ENCODE results near the gene ATP2B2.

ATP2B2 gene

DNA sequence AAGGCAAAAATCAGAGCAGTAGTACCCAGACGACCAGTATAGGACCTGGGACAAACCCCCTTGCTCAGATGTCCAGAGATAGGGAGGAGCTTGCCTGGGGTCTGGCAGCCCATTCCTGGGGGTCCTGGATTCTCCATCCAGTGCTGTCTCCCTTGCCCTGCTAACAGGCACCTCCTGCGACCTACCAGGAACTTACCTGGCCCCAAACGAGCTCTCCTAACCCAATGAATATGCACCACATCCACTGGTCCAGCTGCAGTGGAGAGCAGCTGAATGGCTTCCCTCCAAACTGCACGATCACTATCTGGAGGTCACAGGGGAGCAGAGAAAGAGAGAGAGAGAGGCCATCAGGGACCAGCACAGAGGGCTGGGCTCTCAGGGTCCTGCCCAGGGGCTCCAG lies 165.3 kb downstream of the ATP2B2 start:
- DNase-seq = no peak

DNA sequence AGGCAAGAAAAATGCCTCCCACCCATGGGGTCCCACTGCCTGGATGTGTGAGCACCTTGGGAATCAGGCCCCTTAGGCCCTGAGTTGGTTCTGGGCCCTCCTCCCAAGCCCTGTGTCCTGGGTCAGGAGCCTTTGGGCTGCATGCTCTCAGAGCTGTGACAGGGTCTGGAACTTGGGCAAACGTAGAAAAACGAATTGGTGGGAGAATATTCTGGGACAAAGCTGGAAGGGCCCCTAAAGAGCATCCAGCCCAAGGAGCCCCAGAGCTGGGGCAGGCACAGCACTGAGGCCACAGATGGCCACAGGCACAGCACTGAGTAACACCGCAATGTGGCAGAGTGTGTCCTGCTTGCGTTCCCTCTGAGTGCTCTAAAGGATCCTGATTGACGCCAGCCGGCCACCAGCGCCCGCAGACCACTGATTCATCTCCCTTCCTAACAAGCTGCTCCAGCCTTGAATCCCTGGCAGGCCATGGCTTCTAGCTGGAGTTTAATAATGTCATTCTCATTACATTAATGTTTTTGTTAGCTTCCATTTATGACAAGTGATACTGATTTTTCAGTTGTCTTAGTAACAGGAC lies 165.9 kb downstream of the ATP2B2 start:
- no peak for DNase-seq

DNA sequence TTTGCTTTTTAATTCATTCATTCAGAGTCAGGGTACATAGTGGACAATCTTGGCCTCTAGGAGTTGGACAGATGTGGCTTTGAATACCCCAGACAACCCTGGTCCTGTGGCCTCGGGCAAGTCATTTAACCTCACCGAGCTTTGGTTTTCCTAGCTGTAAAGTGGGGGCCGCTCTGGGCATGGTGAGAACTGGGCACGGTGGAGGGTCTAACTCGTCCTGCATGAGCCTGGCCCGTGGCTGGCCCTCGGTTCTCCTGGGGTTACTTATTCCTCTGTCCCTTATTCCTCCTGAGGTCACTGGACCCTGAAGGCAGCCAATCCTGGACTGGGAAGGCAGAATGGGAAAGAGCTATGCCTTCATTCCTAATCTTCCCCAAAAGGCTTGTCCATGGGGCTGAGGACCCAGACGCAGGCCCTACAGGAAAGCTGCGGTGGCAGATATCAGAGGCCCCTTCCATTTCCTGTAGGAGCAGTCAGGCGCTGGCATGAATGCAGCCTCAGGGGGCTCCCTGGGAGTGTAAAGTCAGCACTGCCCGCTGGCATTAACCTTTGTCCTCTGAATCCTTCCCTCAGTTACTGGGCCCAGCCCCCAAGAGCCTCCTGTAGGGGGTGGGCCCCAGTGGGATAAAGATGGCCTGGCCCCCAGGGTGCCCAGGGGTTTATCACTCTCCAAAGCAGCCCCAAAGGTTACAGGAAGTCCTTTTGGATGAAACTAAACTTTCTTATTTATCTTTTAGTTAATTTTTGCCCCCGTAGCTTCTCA lies 166.6 kb downstream of the ATP2B2 start:
- no peak for DNase-seq

DNA sequence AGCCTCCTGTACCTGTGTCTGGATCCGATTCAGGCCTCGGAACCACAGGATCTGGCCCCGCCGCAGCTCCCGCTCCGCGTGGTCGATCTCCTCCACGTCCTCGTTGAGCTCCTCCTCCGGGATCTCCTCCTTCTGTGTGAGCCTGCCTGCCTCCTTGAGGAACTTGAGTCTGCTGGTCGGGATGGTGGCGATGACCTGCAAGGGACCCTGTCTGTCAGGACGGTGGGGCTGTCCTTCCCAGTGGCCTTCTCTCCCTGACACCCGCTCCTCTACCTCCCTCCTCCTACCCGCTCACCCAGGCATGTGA lies 167.3 kb downstream of the ATP2B2 start:
- no peak for DNase-seq

DNA sequence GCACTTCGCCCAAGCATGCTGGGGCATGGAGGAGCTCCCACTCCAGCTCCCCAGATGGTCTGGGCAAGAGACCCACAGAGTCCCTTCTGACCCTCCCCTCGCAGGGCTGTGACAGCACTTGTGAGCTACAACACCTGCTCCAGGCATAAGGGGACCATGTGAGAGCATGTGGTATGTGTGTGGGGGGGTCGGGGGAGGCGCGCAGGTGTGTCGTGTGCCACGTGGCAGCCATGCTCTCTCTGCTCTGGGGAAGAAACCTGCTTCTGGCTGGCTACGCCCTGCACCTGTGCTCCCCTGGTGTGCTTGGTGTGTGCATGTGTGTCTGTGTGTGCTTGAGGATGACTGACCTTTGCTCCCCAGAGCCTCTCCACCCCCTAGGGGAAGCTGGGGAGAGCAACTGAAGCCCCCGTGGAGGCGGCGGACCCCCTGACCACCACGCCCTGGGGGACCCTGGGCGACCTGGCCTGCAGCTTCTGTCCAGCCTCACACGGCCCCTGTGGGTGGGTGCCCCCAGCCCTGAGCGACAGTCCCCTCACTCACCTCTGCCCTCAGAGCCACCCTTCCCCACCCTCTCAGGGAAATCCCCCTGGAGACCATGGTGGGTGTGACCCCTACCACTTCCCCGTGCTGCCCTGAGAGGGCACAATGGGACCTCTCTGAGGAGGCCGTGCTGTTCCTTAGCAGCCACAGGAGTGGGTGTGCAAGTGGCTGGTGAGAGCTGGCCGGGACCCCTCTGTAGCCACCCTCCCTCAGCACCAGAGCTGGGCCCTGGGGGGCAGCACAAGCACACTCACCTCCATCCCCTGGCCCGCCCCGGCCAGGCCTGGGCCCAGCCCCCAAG lies 167.8 kb downstream of the ATP2B2 start:
- no peak for DNase-seq

DNA sequence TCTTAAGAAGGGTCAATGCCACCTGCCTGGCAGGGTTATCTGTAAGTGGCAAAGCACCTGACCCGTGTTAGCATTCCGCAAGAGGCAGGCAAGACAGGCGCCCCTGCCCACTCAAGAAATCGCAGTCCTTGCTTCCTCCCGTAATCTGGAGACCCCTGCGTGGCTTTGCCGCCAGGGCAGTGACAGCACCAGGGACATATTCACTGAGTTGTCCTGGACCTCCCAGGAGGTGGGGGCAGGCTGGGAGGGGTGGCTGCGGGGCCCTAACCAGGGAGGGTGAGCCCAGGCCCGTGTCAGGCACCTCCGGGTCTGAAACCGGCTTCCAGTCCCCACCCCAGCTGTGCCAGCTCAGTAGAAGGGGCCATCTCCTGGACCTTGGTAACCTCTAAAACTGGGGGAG lies 168.6 kb downstream of the ATP2B2 start:
- DNase-seq = no peak

DNA sequence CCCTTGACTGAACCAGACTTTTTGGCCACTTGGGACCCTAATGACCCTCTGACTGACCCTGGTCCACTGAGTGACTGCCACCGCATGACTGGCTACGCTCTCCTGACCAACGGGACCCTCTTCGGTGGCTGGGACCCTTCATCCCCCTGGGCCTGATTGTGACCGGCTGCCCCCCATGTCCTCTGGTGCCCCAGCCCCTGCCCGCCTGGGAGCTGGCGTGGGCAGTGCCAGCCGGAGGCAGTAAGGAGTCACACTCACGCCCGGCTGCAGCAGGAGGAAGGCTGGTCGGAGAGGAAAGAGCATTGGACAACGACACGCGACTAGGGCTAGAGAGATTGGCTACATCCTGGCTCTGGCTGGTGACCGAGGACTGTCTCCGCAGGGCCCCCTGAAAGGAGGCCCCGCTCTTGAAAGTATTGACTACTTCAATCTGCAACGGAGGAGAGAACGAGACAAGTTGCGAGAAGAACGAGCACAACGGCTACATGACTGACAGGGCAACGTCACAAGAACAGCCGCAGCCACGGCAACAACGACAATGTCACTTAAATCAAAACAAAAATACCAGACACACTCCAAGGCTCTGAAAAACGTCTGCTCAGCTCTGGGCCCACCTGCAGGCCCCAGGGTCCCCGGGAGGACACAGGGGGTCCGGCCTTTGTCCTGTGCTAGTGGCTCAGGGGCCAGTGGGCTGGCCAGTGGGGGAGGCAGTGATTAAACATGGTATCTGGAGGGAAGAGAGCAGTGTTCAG lies 169.3 kb downstream of the ATP2B2 start:
- DNase-seq = no peak

DNA sequence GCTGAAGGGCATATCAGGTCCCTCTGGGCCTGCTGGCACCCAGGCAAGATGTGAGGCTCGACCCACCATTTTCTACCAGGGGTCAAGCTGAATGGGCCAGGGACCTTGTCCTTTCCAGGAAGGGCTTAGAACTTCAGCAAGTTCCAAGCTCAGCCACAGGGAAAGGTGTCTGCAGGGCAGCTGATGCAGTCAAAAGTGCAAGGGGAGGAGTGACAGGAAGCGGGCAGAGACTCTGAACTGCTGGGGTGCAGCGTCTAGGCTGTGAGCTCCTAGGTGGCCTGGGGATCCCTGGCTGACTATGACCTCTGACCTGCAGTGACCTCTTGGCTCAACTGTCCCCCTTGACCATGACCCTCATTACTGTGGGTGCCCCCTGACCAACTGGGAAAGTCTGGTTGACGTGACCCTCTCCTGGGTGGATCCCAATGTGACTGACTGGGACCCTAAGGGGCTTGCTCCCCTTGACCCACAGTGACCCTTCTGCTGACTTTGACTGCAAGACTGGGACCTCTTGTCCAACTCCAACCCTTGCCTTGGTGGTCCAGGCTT lies 170.1 kb downstream of the ATP2B2 start:
- DNase-seq = no peak

DNA sequence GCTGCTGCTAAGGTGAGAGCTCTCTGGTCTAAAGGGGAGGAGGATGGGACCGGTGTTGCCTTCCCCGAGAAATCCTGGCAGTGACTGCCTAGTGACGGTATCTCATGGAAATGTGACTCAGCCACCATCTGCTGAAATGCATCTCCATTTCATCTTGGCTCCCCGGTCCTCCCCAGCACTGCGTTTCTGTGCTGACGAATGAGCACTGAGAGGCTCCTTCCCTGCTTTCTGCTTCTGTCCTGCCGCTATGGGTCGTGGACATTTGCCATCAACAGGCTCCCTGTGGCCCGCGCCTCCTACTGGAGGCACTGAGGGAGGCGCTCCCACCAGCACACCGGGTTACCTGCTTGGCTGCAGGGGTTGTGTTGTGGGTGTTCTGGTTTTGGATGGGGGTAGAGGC lies 170.9 kb downstream of the ATP2B2 start:
- DNase-seq = no peak

DNA sequence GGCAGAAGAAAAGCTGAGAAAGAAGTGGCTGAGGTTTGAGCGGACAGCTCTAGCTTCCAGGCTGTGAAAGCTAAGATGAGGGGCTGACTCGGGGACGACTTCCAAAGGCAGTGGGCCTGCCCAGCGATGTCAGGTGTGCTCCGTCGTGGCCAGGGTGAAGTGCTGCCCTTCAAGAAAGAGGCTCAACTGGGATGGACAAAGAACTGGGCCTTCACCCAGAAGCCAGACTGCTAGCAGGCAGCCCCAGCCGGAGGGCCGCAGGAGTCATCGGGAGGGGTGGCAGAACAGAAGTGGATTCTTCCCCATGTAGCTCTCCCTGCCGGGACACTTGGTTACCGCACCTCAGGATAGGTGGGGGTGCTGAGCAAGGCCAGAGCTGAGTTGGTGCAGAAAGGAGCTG lies 171.3 kb downstream of the ATP2B2 start:
- DNase-seq = no peak

DNA sequence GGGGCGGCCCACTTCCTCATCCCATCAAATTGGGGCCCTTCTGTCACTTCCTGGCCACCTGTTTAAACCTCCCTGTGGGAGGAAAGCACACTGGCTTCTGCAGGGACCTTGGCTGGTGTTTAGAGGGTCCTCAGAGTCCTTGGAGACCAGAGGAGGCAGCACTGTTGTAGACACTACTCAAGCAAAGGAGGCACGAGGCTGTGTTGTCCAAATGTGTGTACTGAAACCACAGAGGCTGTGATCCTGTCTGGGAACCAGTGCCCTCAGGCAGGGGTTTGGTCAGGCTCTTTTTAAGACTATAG lies 172.1 kb downstream of the ATP2B2 start:
- no peak for DNase-seq

DNA sequence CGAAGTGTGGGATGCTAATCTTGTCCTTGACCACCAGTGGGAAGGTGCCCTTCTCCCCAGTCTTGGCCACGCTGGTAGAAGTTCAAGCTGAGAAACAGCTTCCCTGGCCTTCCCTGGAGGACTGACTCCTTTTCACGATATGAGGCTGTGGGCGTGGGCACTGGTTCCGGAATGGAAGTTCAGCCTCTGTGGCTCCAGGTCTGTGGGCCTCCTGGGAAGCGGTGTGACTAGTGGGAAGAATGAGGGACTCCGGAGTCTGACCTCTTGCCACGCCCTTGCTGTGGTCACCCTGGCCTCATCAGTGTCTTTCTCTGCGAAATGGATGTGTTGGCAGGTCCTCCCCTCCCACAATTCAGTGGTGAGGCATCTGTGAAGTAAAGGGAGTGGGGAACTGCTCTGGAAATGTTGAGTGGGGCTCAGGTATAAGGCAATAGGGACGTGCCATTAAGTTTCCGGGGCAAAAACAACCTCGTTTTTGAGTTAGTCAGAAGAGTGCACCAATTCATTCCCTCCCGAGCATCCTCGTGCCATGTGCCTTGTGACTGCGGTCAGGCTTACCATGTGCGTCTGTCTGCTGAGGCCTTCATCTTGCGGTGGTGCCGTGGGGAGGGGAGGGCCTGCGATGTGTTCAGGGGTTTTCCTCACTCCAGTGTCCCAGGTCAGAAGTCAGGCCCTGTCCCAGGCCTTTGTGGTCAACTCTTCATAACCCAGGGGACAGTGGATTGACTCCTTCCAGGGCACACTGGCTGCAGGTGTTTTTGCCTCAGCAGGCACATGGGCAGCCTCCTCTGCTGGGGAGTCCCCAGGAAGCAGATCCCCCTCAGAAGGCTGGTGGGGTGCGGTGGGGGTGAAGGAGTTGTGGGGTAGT lies 172.7 kb downstream of the ATP2B2 start:
- DNase-seq = no peak

DNA sequence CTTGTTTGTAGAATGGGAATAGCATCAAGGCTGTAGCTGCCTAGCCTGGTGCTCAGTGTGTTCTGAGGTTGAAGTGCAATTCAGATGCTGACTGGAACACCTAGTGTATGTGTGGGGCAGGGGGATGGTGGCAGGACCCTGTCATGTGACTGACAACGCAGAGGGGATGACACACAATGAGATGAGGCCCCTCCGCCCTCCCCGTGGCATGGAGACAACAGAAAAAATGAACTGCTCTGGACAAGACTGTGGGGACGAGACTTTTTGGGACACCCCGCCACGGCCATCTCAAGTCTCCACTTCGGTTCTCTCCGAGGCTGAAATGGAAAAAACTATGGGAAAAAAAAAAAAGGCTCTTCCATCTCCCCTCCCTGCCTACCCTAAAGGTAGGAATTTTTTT lies 174.1 kb downstream of the ATP2B2 start:
- no peak for DNase-seq

DNA sequence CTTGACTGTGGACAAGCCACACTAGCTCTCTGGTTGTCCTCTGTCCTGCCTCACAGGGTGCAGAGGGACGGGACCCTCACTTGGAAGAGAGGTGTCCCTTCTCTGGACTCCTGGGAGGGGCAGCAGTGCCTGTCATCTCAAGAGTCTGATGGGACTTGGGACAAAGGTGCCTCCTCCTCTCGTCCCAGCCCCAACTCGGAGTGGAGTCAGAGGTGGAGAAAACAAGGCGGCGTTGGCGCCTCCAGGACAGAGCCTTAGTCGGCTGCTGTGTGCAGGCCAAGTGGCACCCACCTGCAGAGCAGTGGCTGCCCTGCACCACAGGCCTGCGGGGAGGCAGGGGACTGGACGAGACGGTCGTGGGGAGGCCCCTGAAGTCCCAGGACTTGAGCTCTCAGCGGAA lies 175.1 kb downstream of the ATP2B2 start:
- no peak for DNase-seq

DNA sequence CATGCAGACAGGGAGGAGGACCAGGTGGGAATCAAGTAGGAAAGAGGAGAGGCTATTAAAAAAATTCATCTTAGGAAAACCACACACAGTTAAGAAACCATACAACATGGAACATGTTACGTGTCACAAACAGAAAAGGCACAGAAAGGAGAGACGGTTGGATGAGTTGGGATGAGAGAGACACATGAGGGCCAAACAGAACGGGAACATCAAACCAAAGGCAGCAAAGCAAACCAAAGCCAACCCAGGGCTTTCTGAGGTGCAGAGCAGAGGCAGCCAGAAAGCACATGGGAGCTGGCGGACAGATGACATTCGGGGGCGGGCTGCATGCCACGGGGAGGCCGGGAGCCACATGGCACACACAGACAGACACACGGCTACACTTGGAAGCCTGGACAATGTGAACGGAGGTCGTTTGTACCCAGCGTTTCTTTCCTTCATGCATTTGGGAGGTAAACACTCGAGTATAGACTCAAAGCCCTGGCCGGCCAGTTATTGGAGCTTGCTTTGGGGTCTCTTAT lies 175.8 kb downstream of the ATP2B2 start:
- DNase-seq = no peak

DNA sequence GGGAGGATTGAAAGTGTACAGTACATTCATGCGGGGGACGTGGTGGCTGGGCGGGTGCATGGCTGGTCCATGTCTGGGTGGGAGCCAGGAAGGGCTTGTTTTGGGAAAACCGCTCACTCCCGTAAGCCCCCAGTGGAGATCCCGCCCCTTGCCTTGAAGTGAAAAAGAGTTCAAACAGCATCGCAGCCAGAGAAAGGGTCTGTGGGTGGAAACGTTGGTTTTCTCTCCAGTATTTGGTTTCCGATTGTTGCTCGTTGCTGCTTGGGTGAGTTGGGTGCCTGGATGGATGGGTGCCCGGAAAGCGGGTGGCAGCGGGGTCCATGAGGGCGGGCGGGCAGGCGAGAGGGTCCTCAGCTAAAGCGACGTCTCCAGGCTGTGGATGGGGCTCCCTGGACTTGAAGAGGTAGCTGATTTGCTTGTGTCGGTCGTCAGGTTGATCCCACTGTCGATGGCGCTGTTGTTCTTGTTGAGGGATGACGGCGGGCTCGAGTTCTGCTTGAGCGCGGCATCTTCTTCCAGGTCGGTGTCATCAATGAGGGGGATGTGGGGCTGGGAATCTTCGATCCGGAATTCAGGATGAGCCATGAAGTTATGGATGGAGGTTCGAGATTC lies 176.8 kb downstream of the ATP2B2 start:
- no peak for DNase-seq

DNA sequence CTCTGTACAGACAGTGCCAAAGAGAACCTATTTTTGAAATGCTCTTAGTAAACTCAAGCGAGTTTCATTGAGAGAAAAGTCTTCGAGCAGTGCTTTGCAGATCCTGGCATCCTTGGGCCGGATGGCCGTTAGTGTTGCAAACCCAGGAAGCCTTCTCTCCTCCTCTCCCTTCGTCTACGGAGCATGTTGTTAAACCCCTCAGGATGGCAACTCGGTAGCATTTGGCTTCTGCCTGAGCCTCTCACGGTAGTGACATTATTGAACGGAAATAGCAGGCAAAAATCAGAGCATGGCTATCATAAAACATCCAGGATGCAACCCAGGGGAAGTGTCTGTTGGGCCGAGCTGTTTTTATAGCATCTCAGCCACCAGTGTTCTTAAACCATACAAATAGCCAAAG lies 177.8 kb downstream of the ATP2B2 start:
- DNase-seq = no peak

DNA sequence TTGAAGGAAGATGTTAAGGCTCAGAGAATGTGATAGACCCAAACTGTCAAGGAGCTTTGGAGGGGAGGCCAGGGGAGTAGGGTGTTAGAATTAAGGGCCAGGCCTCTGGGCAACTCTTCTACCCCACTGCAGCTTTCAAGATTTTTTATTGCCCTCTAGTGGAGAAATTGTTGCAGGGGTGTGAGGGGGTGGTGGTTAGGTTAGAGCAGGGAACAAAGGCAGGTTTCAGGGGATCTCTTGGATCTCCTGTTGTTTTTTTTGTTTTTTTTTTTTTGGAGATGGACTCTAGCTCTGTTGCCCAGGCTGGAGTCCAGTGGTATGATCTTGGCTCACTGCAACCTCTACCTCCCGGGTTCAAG lies 183.1 kb downstream of the ATP2B2 start:
- no peak for DNase-seq

DNA sequence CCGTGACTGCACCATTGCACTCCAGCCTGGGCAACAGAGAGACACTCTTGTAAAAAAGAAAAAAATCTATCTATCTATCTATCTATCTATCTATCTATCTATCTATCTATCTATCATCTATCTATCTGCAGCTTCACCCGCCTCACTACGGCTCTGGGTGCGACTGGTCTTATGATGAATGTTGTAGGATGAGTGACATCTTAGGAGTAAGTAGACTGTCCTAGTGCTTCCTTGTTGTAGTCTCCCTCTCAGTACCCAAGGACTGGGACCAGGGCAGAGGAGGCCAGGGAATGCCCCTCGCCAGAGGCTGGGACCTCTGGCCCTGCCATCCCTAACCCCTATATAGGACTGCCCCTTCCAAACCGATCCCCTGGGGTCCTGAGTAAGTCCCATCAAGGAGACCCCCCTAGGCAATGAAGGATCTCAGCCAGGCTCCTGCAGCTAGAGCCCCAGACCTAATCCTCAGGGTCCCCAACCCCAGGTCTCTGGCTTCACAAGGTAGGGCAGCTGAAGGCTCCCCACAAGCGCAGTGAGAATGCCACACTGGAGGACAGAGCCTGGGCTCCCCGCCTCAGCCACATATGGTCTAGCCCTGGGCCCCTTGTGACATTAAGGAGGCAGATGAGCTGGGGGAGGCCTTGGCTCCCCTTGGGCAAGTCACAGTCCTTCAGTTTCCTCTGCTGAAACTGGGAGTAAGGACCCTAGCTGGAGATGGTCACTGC lies 183.6 kb downstream of the ATP2B2 start:
- no peak for DNase-seq

DNA sequence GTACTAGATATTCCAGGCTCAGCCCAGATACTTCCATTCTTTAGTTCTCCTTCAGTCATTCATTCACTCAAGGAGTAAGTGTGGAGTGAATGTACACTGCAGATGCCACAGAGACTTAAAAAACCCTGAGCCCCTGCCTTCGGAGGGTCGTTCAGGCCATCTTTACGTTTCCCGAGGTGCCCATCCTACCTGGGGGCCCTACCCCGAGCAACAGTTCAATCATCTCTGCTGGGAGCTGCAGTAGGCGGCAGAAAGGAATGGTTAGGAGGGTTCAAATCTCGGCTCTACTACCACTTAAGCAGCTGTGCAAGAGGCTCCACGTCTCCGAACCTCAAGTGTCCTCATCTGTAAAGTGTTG lies 185.1 kb downstream of the ATP2B2 start:
- DNase-seq = no peak

DNA sequence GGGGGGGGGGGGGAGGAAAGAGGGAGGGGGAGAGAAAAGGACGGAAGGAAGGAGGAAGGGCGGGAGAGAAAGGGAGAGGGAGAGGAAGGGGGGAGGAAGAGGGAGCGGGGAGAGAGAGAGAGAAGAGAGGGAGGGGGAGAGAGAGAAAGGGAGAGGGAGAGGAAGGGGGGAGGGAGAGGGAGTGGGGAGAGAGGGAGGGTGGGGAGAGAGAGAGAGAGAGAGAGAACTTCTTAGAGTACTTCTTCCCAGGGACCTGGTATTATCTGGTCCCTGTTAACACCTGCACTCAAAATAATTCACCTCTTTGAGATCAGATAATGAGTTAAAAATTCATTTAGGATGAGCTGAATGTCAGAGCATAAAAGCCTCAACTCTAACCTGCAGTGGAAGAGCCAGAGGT lies 185.6 kb downstream of the ATP2B2 start:
- peak; percentile 29 for DNase-seq
